Epithelial cell of prostate (primary cell): Measurements from ENCODE around the gene BCO1.
"Not testable (repeated sequence)": the region's sequence is repeated elsewhere in the genome, so short reads cannot be mapped to it uniquely, and the experiment has no call there.

Experiments
- DNase-seq: peaks from one replicate; pipeline ENCODE4 v3.0.0-alpha.2; 2011; ENCODE audit warnings: low read depth, low spot score
- H3K27ac ChIP-seq: fragments of 450-650 bp; 2 replicates; pipeline ENCODE4 v1.5.1; 2017; ENCODE audit warnings: mild to moderate bottlenecking

Gene BCO1

GRCh38 chr16:81238296-81239011, at the start of gene BCO1:
Gene BCO1 (plus strand): TSS chr16:81238689. CDS start chr16:81238909, 220 bp downstream.
- H3K27ac ChIP-seq, result no peak within 1 kb of the TSS
- DNase-seq, result peak; percentile 48

- no peak for DNase-seq
These were observed 49.3 kb upstream of the BCO1 start for GRCh38 chr16:81189100-81189664.

GRCh38 chr16:81190667-81191066, 47.8 kb upstream of the BCO1 start:
- no peak overlapping the region for H3K27ac ChIP-seq
- DNase-seq, result no peak

More at GRCh38 chr16:81189100-81189664, 49.3 kb upstream of the BCO1 start:
- H3K27ac ChIP-seq, result no peak overlapping the region

- DNase-seq, result no peak
- H3K27ac ChIP-seq, result no peak overlapping the region
These were observed 42.5 kb upstream of the BCO1 start for GRCh38 chr16:81195885-81196534.

- H3K27ac ChIP-seq, result no peak overlapping the region
- no peak for DNase-seq
These were observed 39.9 kb upstream of the BCO1 start for GRCh38 chr16:81198635-81199034.

- no peak for DNase-seq
- H3K27ac ChIP-seq, result no peak overlapping the region
These were observed 37.2 kb upstream of the BCO1 start for GRCh38 chr16:81201267-81201666.

GRCh38 chr16:81204798-81205680, 33.5 kb upstream of the BCO1 start:
- H3K27ac ChIP-seq, result no peak overlapping the region
- no peak for DNase-seq

- no peak overlapping the region for H3K27ac ChIP-seq
- DNase-seq, result no peak
These were observed 31.4 kb upstream of the BCO1 start for GRCh38 chr16:81207076-81207475.

GRCh38 chr16:81210807-81211206, 27.7 kb upstream of the BCO1 start:
- no peak overlapping the region for H3K27ac ChIP-seq
- DNase-seq, result no peak

GRCh38 chr16:81212830-81213465, 25.5 kb upstream of the BCO1 start:
- H3K27ac ChIP-seq, result no peak overlapping the region
- DNase-seq, result no peak

- no peak overlapping the region for H3K27ac ChIP-seq
- no peak for DNase-seq
These were observed 23.7 kb upstream of the BCO1 start for GRCh38 chr16:81214745-81215166.

- no peak for DNase-seq
- H3K27ac ChIP-seq, result no peak overlapping the region
These were observed 22.4 kb upstream of the BCO1 start for GRCh38 chr16:81216114-81216513.

GRCh38 chr16:81216706-81217105, 21.8 kb upstream of the BCO1 start:
- no peak overlapping the region for H3K27ac ChIP-seq
- no peak for DNase-seq

- no peak overlapping the region for H3K27ac ChIP-seq
- DNase-seq, result no peak
These were observed 19.3 kb upstream of the BCO1 start for GRCh38 chr16:81219151-81219550.

GRCh38 chr16:81220349-81220748, 18.1 kb upstream of the BCO1 start:
- no peak overlapping the region for H3K27ac ChIP-seq
- DNase-seq, result no peak

GRCh38 chr16:81221731-81222130, 16.8 kb upstream of the BCO1 start:
- no peak for DNase-seq
- H3K27ac ChIP-seq, result no peak overlapping the region

GRCh38 chr16:81224824-81225223, 13.7 kb upstream of the BCO1 start:
- no peak overlapping the region for H3K27ac ChIP-seq
- DNase-seq, result no peak

GRCh38 chr16:81225697-81226096, 12.8 kb upstream of the BCO1 start:
- H3K27ac ChIP-seq, DNase-seq: not testable (repeated sequence)

GRCh38 chr16:81227785-81228184, 10.7 kb upstream of the BCO1 start:
- no peak for DNase-seq

GRCh38 chr16:81229811-81230210, 8.7 kb upstream of the BCO1 start:
- no peak for DNase-seq
- no peak overlapping the region for H3K27ac ChIP-seq

More at GRCh38 chr16:81227785-81228184, 10.7 kb upstream of the BCO1 start:
- H3K27ac ChIP-seq, result no peak overlapping the region
